HG02610 (cell line): Measurements from ENCODE around the gene ZFR2.
"Not testable (repeated sequence)": the region's sequence is repeated elsewhere in the genome, so short reads cannot be mapped to it uniquely, and the experiment has no call there.

Experiments
- ATAC-seq: cut with Tn5 transposase; IDR thresholded peaks from one replicate; pipeline ENCODE4 v1.9.1; 2021; ENCODE audit warnings: mild to moderate bottlenecking, moderate library complexity; ENCODE audit not compliant: unreplicated experiment

The ZFR2 gene

DNA sequence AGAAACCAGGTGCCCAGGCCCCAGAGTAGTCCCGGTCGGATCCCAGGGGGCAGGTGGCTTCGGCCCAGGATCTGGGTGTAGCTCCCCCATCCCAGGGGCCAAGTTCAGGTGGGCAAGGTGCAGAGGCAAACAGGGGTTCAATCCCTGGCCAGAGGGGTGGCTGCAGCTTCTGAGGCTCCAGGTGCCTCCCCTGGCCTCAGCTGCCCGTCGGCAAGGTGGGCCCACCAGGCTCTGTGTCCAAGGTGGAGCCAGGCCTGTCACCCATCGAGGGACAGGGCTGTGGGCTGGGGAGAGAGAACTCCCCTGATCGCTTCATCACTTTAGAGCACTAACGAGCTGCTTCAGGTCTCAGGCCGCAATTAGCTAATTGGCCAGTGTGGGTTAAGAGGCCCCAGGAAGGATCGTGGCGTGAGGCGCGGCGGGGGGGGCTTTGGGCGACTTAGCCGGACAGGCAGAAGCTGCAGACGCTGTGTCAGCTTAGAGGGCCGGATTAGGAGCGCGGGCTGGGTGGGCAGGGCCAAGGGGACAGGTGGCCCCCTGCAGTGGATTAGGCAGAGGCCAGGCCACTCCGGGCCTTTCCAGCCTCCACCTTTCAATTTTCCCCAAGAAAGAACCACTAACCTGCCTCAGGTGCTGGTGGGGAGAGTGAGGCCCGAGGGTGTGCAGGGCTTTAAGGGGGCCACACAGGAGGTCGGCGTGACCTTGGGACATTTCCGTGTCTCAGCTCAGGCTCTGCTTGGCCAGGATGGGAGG, 94.0 kb downstream of the ZFR2 start:
- no peak for ATAC-seq

DNA sequence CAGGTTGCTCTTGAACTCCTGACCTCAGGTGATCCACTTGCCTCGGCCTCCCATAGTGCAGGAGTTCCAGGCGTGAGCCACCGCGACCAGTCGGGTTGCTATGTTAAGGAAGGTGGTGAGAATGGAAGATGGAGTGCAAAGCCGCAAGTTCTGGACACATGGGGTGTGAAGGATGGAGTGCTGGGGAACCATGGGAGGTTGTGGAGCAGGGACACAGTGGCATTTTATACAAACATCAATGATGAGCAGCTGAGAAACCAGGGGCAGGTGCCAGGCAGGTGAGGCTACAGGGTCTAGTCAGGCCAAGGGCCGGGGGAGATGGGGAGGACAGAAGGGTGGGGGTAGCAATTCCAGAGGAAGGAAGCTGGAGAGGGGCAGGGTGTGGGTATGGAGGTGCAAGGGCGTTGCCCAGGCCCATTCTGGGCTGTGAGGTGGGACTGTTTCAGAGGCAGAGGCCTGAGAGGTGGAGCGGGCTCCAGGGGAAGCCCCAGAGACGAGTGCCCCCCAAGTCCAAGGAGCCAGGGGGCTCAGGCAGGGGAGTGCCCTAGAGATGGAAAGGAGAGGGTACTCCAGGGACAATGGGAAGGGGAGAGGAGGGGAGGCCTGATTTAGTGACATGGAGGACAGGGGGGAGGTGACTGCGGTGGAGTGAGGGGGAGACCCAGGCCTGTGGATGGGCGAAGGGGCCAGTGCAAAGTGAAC, 94.9 kb downstream of the ZFR2 start:
- ATAC-seq, result no peak

DNA sequence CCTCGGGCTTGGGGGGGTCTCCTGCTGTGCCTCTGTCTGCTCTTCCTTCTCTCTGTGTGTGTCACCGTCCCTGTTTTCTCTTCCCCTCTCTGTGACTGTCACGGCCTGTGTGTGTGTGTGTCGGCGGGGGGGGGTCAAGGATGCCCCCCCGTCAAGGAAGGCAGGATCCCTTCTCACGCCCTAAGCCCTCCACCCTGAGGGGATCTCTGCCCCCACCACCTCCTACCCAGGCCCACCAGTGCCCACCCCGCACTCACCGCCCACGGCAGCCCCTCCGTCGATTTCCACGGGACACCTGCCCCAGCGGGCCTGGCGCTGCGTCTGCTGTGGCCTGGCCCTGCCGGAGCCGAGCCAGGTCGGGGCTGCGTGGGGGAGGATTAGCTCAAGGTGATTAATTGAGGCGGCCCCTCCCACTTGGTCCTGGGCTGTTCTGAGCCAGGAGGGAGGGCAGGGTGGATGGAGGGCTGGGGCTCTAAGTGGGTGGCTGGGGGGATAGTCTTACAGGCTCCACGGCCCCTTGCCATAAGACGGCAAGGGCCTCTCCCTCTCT, 96.9 kb downstream of the ZFR2 start, which contains the start of gene RAX2:
Gene RAX2 (minus strand): TSS at position 323 of the 550 bp plus-strand sequence. CDS start 486 bp downstream, outside the sequence.
- no peak for ATAC-seq

GRCh38 chr19:3771000-3771905, 97.6 kb downstream of the ZFR2 start:
- ATAC-seq, result no peak

GRCh38 chr19:3770136-3770999, 98.5 kb downstream of the ZFR2 start:
- no peak for ATAC-seq

DNA sequence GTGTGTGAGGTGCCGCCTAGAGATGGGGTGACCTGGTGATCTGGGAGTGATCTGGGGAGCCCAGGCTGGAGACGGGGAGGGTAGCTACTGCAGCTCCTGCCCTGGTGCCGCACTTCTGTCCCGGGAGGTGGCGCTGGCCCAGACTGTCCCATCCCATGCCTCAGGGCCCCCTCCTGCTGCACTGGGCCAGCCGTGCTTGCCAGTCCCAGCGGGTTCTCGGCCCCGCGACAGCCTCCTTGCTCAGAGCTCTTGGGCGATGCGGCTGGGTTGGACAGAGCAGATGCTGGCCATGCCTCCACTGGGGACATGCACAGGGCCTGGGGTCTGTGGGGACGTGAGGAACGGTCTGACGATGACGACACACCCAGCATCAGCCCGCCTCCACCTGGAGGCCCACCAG, 99.3 kb downstream of the ZFR2 start:
- no peak for ATAC-seq

GRCh38 chr19:3768748-3769099, 100.1 kb downstream of the ZFR2 start:
- ATAC-seq, result no peak

GRCh38 chr19:3768015-3768747, 100.7 kb downstream of the ZFR2 start:
- no peak for ATAC-seq

GRCh38 chr19:3767050-3767449, 101.8 kb downstream of the ZFR2 start:
- ATAC-seq, result no peak

- ATAC-seq, result no peak
Observed at GRCh38 chr19:3766520-3766919, 102.3 kb downstream of the ZFR2 start.

DNA sequence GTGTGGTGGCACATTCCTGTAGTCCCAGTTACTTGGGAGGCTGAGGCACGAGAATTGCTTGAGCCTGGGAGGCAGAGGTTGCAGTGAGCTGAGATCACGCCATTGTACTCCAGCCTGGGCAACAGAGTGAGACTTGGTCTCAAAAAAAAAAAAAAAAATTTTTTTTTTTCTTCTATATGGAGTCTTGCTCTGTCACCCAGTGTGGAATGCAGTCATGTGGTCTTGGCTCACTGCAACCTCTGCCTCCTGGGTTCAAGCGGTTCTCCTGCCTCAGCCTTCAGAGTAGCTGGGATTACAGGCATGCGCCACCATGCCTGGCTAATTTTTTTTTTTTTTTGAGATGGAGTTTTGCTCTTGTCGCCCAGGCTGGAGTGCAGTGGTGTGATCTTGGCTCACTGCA, 103.1 kb downstream of the ZFR2 start:
- not testable (repeated sequence) for ATAC-seq

DNA sequence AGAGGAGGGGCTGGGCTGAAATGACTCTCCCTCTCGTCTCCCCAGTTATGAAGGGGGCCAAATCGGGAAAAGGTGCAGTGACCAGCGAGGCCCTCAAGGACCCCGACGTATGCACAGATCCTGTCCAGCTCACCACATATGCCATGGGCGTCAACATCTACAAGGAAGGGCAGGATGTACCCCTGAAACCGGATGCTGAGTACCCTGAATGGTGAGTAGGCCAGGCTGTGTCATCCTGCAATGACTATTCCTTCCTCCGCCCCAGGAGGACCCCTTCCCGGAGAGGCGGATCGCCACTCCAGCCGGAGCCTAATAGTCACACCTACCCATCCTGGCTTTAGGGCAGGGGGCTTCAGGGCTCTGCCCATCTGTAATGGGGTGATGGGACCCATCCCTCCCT, 103.7 kb downstream of the ZFR2 start:
- ATAC-seq, result no peak

- peak; percentile 77 for ATAC-seq
Observed at GRCh38 chr19:3762501-3763459, 106.1 kb downstream of the ZFR2 start, which contains the start of gene MRPL54. MRPL54 (plus strand) TSS chr19:3762682; CDS start chr19:3762701, 19 bp downstream.

DNA sequence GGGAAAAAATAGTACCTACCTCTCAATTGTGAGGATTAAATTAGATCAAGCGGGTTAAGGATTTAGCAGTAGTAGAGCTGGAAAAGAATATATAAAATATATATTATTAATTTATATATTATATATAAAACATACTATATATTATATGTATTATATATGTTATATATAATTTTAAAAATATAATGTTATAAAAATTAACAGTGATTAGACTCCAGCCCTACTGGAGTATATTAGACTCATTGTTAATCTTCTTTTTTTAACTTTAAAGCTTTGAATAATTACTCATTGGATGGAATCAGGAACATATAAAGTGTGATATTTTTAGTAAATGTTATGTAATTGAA, 106.7 kb downstream of the ZFR2 start:
- ATAC-seq, result no peak

- ATAC-seq, result peak; percentile 50
Observed at GRCh38 chr19:3761382-3762129, 107.3 kb downstream of the ZFR2 start, which contains the start of gene APBA3. APBA3 (minus strand) TSS chr19:3761692; CDS start chr19:3760264, 1,428 bp downstream.

DNA sequence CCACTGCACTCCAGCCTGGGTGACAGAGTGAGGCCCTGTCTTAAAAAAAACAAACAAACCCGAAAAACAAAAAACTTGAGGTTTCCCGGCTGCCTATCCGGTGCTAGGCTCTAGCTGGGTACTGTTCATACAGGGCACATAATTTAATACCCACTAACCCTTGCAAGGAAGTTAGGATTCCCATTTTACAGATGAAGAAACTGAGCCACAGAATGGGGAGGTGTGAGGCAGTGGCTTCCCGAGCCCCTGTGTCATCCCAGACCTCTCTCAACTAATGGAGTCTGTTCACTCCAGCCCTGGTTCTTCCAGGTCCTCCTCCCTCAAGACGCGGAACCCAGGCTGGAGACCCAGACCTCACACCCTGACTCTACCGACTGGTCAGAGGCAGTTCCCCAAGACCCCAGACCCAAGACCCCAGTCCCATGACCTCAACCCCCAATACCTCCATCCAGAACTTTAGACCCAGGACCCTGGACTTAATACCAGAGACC, 107.9 kb downstream of the ZFR2 start:
- ATAC-seq, result no peak
